Thymus (tissue), 11 donors: ENCODE data around the gene CACNG6. TPM values are rescaled to one million over a fixed set of nuclear protein-coding genes. Genes with fewer than 3 reads are reported as not detected.

ENCODE experiments used
- DNase-seq, 9 donors: peaks; one replicate each; pipeline ENCODE4 v3.0.0-alpha.2; 2013; ENCODE audit warnings: low spot score in 9 of 9, low read depth in 6 of 9, missing footprints in 1 of 9
- H3K27ac ChIP-seq, 2 donors: one replicate each; pipeline ENCODE4 v1.5.1; 2013; ENCODE audit warnings: control low read depth in 1 of 2, low read depth in 1 of 2, low read length in 1 of 2, mild to moderate bottlenecking in 1 of 2, moderate library complexity in 1 of 2
- H3K27me3 ChIP-seq, 2 donors: one replicate each; pipeline ENCODE4 v1.5.1; 2013; ENCODE audit warnings: low read length in 1 of 2; ENCODE audit not compliant: control insufficient read depth in 2 of 2, insufficient read depth in 1 of 2
- H3K36me3 ChIP-seq, 2 donors: one replicate each; pipeline ENCODE4 v1.5.1; 2013; ENCODE audit warnings: low read length in 1 of 2, mild to moderate bottlenecking in 1 of 2, moderate library complexity in 1 of 2; ENCODE audit not compliant: control insufficient read depth in 2 of 2, insufficient read depth in 2 of 2
- H3K4me1 ChIP-seq, 2 donors: one replicate each; pipeline ENCODE4 v1.5.1; 2013; ENCODE audit warnings: low read length in 2 of 2; ENCODE audit not compliant: control insufficient read depth in 2 of 2, insufficient read depth in 2 of 2
- H3K4me3 ChIP-seq, 2 donors: one replicate each; pipeline ENCODE4 v1.5.1; 2013; ENCODE audit warnings: low read length in 2 of 2, control low read depth in 1 of 2, mild to moderate bottlenecking in 1 of 2
- H3K9me3 ChIP-seq, 2 donors: one replicate each; pipeline ENCODE4 v1.5.1; 2013; ENCODE audit warnings: low read length in 1 of 2, mild to moderate bottlenecking in 1 of 2; ENCODE audit not compliant: control insufficient read depth in 2 of 2, insufficient read depth in 1 of 2
- WGBS: extraction: QIAGEN DNeasy Blood & Tissue Kit; methylation state at CpG from one replicate; pipeline ENCODE4 v1.1.7; 2013; 5-methylcytosine and 5-hydroxymethylcytosine counted together
- polyA plus RNA-seq: library from polyadenylated mRNA; stranded (reverse); fragments of 200-250 nt; gene quantifications from one replicate; pipeline ENCODE4 v1.2.3, GENCODE V29; 2013
- total RNA-seq: library from RNA; stranded (reverse); fragments of 120-200 nt; gene quantifications from one replicate; pipeline ENCODE4 v1.2.4, GENCODE V29; 2013
- donor health status: healthy.

The CACNG6 gene
- total and polyA plus RNA-seq, 2 donors = 0.05 TPM

DNA sequence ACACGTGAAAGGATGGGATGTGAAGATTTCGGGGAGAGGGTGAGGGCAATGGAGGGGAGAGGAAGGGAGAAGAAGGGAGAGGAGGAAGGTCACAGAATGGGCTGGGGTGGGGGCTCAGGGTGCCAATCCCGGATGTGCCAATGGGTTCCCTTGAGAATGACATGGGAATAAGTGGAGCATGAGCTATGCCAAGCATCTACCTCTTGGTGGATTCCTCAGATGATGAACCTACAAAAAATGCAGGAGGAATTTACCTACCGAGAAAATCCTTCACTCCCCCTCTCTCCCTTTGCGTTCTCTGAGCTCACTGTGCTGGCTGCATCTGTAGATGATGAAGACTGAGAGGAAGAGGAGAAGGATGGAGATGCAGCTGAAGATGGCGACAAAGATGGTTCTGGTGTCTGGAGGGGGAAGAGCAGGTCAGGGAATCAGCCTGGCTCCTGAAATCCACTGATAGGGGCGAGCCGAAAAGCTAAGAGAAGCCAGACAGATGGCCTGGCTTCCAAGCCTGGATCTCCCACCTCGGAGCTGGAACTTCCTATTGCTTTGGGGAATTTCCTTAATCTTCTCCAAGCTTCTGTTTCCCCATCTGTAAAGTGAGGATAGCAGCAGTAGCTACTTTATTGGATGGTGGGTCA, 50.7 kb downstream of the CACNG6 start:
- Histone ChIP-seq H3K9me3 (no peaks in the 10 kb centered on the region), H3K36me3 (no peaks in the 10 kb centered on the region), H3K27ac (no peak overlapping the region), H3K27me3 (no peaks in the 10 kb centered on the region), H3K4me1 (no peaks in the 10 kb centered on the region), H3K4me3 (no peak overlapping the region)
- WGBS = 65% methylated on average over 9 of the region's 9 CpGs
- no peak for DNase-seq

DNA sequence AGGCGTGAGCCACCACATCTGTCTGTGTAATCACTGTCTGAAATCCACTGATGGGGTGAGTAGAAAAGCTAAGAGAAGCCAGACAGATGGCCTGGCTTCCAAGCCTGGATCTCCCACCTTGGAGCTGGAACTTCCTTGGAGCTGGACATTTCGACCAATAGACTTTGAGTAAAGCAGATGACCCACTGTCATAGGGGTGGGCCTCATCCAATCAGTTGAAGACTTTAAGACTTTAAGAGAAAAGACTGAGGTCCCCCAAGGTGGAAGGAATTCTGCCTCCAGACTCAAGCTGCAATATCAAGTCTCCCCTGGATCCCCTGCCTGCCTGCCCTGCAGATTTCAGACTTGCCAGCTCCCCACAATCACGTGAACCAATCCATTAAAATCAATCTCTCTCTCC, 51.6 kb downstream of the CACNG6 start:
- no peaks in the 10 kb centered on the region for H3K36me3 ChIP-seq
- H3K9me3 ChIP-seq = no peaks in the 10 kb centered on the region
- H3K27ac ChIP-seq = no peak overlapping the region
- H3K4me3 ChIP-seq = no peak overlapping the region
- no peaks in the 10 kb centered on the region for H3K4me1 ChIP-seq
- H3K27me3 ChIP-seq = no peaks in the 10 kb centered on the region
- WGBS = 87% methylated on average over 3 of the region's 3 CpGs
- DNase-seq = no peak

DNA sequence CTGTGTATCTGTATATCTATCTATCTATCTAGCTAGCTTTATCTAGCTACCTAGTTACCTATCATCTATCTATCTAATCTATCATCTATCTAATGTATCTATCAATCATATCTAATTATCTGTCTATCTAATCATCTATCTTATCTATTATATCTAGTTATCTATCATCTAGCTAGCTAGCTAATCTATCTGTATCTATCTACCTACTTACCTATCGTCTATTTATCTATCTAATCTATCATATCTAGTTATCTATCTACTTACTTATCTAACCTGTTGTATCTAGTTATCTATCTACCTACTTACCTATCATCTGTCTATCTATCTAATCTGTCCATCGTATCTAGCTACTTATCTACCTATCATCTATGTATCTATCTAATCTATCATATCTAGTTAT, 54.3 kb downstream of the CACNG6 start:
- Histone ChIP-seq H3K4me3 (no peak overlapping the region), H3K27me3 (no peaks in the 10 kb centered on the region), H3K4me1 (no peaks in the 10 kb centered on the region), H3K27ac (no peak overlapping the region), H3K36me3 (no peaks in the 10 kb centered on the region), H3K9me3 (no peaks in the 10 kb centered on the region)
- 98% methylated on average over 2 of the region's 2 CpGs for WGBS
- no peak for DNase-seq

DNA sequence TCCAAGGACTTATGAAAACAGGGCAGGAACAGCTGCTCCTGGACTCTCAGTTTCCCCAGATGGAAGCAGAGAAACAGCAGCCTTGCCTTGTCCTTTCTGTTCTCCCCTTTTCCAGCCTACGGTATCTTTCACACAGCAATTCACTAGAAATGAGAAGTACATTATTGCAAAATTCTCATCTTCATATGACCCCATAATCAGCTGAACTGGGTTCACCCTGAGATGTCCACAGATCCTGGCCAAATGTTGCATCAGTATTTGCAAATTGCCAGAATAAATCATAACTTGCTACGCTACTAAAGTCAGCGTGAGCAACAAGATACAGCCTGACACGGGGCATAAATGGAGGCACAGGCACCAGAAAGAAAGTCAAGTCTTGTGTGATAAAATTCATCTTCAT, 56.2 kb downstream of the CACNG6 start:
- Histone ChIP-seq H3K27me3 (no peaks in the 10 kb centered on the region), H3K27ac (no peak overlapping the region), H3K4me3 (no peak overlapping the region), H3K9me3 (no peaks in the 10 kb centered on the region), H3K4me1 (no peaks in the 10 kb centered on the region), H3K36me3 (no peaks in the 10 kb centered on the region)
- 89% methylated on average over 4 of the region's 4 CpGs for WGBS
- no peak for DNase-seq

Other genes with a start within 250 kb of the CACNG6 start
- gene NLRP12, start 167.3 kb upstream of the CACNG6 start, total RNA-seq = 0.24 TPM
- 0.21 TPM for gene NLRP12, start 167.3 kb upstream of the CACNG6 start, polyA plus RNA-seq
- 4.5 TPM for gene MYADM, start 123.8 kb upstream of the CACNG6 start, total RNA-seq
- gene MYADM, start 123.8 kb upstream of the CACNG6 start, polyA plus RNA-seq = 34.4 TPM
- gene PRKCG, start 109.4 kb upstream of the CACNG6 start, total RNA-seq = 1.1 TPM
- 4.5 TPM for gene PRKCG, start 109.4 kb upstream of the CACNG6 start, polyA plus RNA-seq
- gene CACNG7, start 82.4 kb upstream of the CACNG6 start, total RNA-seq = not detected
- gene CACNG7, start 82.4 kb upstream of the CACNG6 start, polyA plus RNA-seq = 0.05 TPM
- not detected for gene CACNG8, start 28.7 kb upstream of the CACNG6 start, total RNA-seq
- 0.05 TPM for gene CACNG8, start 28.7 kb upstream of the CACNG6 start, polyA plus RNA-seq
- 1.1 TPM for gene VSTM1, start 72.3 kb downstream of the CACNG6 start, total RNA-seq
- 0.37 TPM for gene VSTM1, start 72.3 kb downstream of the CACNG6 start, polyA plus RNA-seq
- gene TARM1, start 89.7 kb downstream of the CACNG6 start, total RNA-seq = 0.05 TPM
- gene TARM1, start 89.7 kb downstream of the CACNG6 start, polyA plus RNA-seq = not detected
- gene OSCAR, start 109.2 kb downstream of the CACNG6 start, total RNA-seq = 0.61 TPM
- 5.5 TPM for gene OSCAR, start 109.2 kb downstream of the CACNG6 start, polyA plus RNA-seq
- gene NDUFA3, start 111.2 kb downstream of the CACNG6 start, total RNA-seq = 215 TPM
- gene NDUFA3, start 111.2 kb downstream of the CACNG6 start, polyA plus RNA-seq = 190 TPM
- gene TFPT, start 124.0 kb downstream of the CACNG6 start, total RNA-seq = 34.9 TPM
- gene TFPT, start 124.0 kb downstream of the CACNG6 start, polyA plus RNA-seq = 34.3 TPM
- gene PRPF31, start 124.1 kb downstream of the CACNG6 start, total RNA-seq = 42.4 TPM
- gene PRPF31, start 124.1 kb downstream of the CACNG6 start, polyA plus RNA-seq = 62.2 TPM
- 7.6 TPM for gene CNOT3, start 146.1 kb downstream of the CACNG6 start, total RNA-seq
- 27.8 TPM for gene CNOT3, start 146.1 kb downstream of the CACNG6 start, polyA plus RNA-seq
- gene LENG1, start 168.1 kb downstream of the CACNG6 start, total RNA-seq = 12.1 TPM
- gene LENG1, start 168.1 kb downstream of the CACNG6 start, polyA plus RNA-seq = 11.9 TPM
- 2.1 TPM for gene TMC4, start 181.5 kb downstream of the CACNG6 start, total RNA-seq
- gene TMC4, start 181.5 kb downstream of the CACNG6 start, polyA plus RNA-seq = 15.4 TPM
- gene MBOAT7, start 197.9 kb downstream of the CACNG6 start, total RNA-seq = 8.2 TPM
- gene MBOAT7, start 197.9 kb downstream of the CACNG6 start, polyA plus RNA-seq = 24.6 TPM
- gene TSEN34, start 199.7 kb downstream of the CACNG6 start, total RNA-seq = 24.1 TPM
- gene TSEN34, start 199.7 kb downstream of the CACNG6 start, polyA plus RNA-seq = 38.8 TPM
- gene RPS9, start 209.2 kb downstream of the CACNG6 start, total RNA-seq = 2,697 TPM
- gene RPS9, start 209.2 kb downstream of the CACNG6 start, polyA plus RNA-seq = 3,716 TPM
- 1.1 TPM for gene LILRB3, start 231.4 kb downstream of the CACNG6 start, total RNA-seq
- gene LILRB3, start 231.4 kb downstream of the CACNG6 start, polyA plus RNA-seq = 15.5 TPM